ENCODE measurements around the gene ZBED5.
"Not testable (repeated sequence)": the region's sequence is repeated elsewhere in the genome, so short reads cannot be mapped to it uniquely, and the experiment has no call there.

Gene ZBED5

GRCh38 chr11:10844796-10845195, 13.1 kb downstream of the ZBED5 start:
- H3K27ac ChIP-seq (ENCODE audit: low read depth, low read length) = no peak overlapping the region
- H3K36me3 ChIP-seq (ENCODE audit: control insufficient read depth in 1 of 2, insufficient read depth in 2 of 2, low read length in 2 of 2) = no peaks in the 10 kb centered on the region
- H3K9ac ChIP-seq (ENCODE audit: low read depth in 1 of 2, low read length in 2 of 2) = no peak overlapping the region

GRCh38 chr11:10844356-10844755, 13.5 kb downstream of the ZBED5 start:
- H3K27ac ChIP-seq (ENCODE audit: low read depth, low read length) = no peak overlapping the region
- H3K4me3 ChIP-seq (ENCODE audit: low read depth in 1 of 2, low read length in 2 of 2) = no peak overlapping the region
- no peak overlapping the region for H3K9ac ChIP-seq (ENCODE audit: low read depth in 1 of 2, low read length in 2 of 2)
- H3K36me3 ChIP-seq (ENCODE audit: control insufficient read depth in 1 of 2, insufficient read depth in 2 of 2, low read length in 2 of 2) = no peaks in the 10 kb centered on the region
- no peaks in the 10 kb centered on the region for H3K9me3 ChIP-seq (ENCODE audit: control insufficient read depth in 1 of 2, low read length in 2 of 2)
- peaks cover 6 to 15% of the 10 kb centered on the region in 2 donors for H3K4me1 ChIP-seq (ENCODE audit: control insufficient read depth in 1 of 2, insufficient read depth in 2 of 2, low read length in 2 of 2)
- no peaks in the 10 kb centered on the region for H3K27me3 ChIP-seq (ENCODE audit: control insufficient read depth in 1 of 2, insufficient read depth in 2 of 2, low read length in 2 of 2)

More at GRCh38 chr11:10844796-10845195, 13.1 kb downstream of the ZBED5 start:
- Histone ChIP-seq H3K27me3 (ENCODE audit: control insufficient read depth in 1 of 2, insufficient read depth in 2 of 2, low read length in 2 of 2) (no peaks in the 10 kb centered on the region), H3K4me1 (ENCODE audit: control insufficient read depth in 1 of 2, insufficient read depth in 2 of 2, low read length in 2 of 2) (peaks cover 6 to 15% of the 10 kb centered on the region in 2 donors), H3K4me3 (ENCODE audit: low read depth in 1 of 2, low read length in 2 of 2) (no peak overlapping the region), H3K9me3 (ENCODE audit: control insufficient read depth in 1 of 2, low read length in 2 of 2) (no peaks in the 10 kb centered on the region)

GRCh38 chr11:10838881-10839280, 19.0 kb downstream of the ZBED5 start:
- no peaks in the 10 kb centered on the region for H3K9me3 ChIP-seq (ENCODE audit: control insufficient read depth in 1 of 2, low read length in 2 of 2)
- H3K36me3 ChIP-seq (ENCODE audit: control insufficient read depth in 1 of 2, insufficient read depth in 2 of 2, low read length in 2 of 2) = no peaks in the 10 kb centered on the region
- no peak overlapping the region for H3K27ac ChIP-seq (ENCODE audit: low read depth, low read length)
- peaks cover 4 to 6% of the 10 kb centered on the region in 2 donors for H3K4me1 ChIP-seq (ENCODE audit: control insufficient read depth in 1 of 2, insufficient read depth in 2 of 2, low read length in 2 of 2)
- H3K27me3 ChIP-seq (ENCODE audit: control insufficient read depth in 1 of 2, insufficient read depth in 2 of 2, low read length in 2 of 2) = no peaks in the 10 kb centered on the region
- no peak overlapping the region for H3K4me3 ChIP-seq (ENCODE audit: low read depth in 1 of 2, low read length in 2 of 2)
- H3K9ac ChIP-seq (ENCODE audit: low read depth in 1 of 2, low read length in 2 of 2) = no peak overlapping the region

- no peak overlapping the region for H3K9ac ChIP-seq (ENCODE audit: low read depth in 1 of 2, low read length in 2 of 2)
- no peaks in the 10 kb centered on the region for H3K27me3 ChIP-seq (ENCODE audit: control insufficient read depth in 1 of 2, insufficient read depth in 2 of 2, low read length in 2 of 2)
- no peaks in the 10 kb centered on the region for H3K9me3 ChIP-seq (ENCODE audit: control insufficient read depth in 1 of 2, low read length in 2 of 2)
- no peaks in the 10 kb centered on the region for H3K36me3 ChIP-seq (ENCODE audit: control insufficient read depth in 1 of 2, insufficient read depth in 2 of 2, low read length in 2 of 2)
- no peak overlapping the region for H3K27ac ChIP-seq (ENCODE audit: low read depth, low read length)
- peaks cover 2 to 6% of the 10 kb centered on the region in 2 donors for H3K4me1 ChIP-seq (ENCODE audit: control insufficient read depth in 1 of 2, insufficient read depth in 2 of 2, low read length in 2 of 2)
- no peak overlapping the region for H3K4me3 ChIP-seq (ENCODE audit: low read depth in 1 of 2, low read length in 2 of 2)
These were observed 19.8 kb downstream of the ZBED5 start for GRCh38 chr11:10838083-10838482.

GRCh38 chr11:10836884-10837283, 21.0 kb downstream of the ZBED5 start:
- not testable (repeated sequence) for H3K4me3 ChIP-seq (ENCODE audit: low read depth in 1 of 2, low read length in 2 of 2); H3K9me3 ChIP-seq (ENCODE audit: control insufficient read depth in 1 of 2, low read length in 2 of 2); H3K4me1 ChIP-seq (ENCODE audit: control insufficient read depth in 1 of 2, insufficient read depth in 2 of 2, low read length in 2 of 2); H3K27ac ChIP-seq (ENCODE audit: low read depth, low read length); H3K9ac ChIP-seq (ENCODE audit: low read depth in 1 of 2, low read length in 2 of 2); H3K27me3 ChIP-seq (ENCODE audit: control insufficient read depth in 1 of 2, insufficient read depth in 2 of 2, low read length in 2 of 2); H3K36me3 ChIP-seq (ENCODE audit: control insufficient read depth in 1 of 2, insufficient read depth in 2 of 2, low read length in 2 of 2)

GRCh38 chr11:10829139-10829538, 28.7 kb downstream of the ZBED5 start:
- H3K27ac ChIP-seq (ENCODE audit: low read depth, low read length) = no peak overlapping the region
- H3K9me3 ChIP-seq (ENCODE audit: control insufficient read depth in 1 of 2, low read length in 2 of 2) = no peaks in the 10 kb centered on the region
- no peaks in the 10 kb centered on the region for H3K36me3 ChIP-seq (ENCODE audit: control insufficient read depth in 1 of 2, insufficient read depth in 2 of 2, low read length in 2 of 2)
- no peaks in the 10 kb centered on the region for H3K27me3 ChIP-seq (ENCODE audit: control insufficient read depth in 1 of 2, insufficient read depth in 2 of 2, low read length in 2 of 2)
- no peak overlapping the region for H3K4me3 ChIP-seq (ENCODE audit: low read depth in 1 of 2, low read length in 2 of 2)
- H3K9ac ChIP-seq (ENCODE audit: low read depth in 1 of 2, low read length in 2 of 2) = no peak overlapping the region
- peaks cover 3 to 5% of the 10 kb centered on the region in 2 donors for H3K4me1 ChIP-seq (ENCODE audit: control insufficient read depth in 1 of 2, insufficient read depth in 2 of 2, low read length in 2 of 2)

DNA sequence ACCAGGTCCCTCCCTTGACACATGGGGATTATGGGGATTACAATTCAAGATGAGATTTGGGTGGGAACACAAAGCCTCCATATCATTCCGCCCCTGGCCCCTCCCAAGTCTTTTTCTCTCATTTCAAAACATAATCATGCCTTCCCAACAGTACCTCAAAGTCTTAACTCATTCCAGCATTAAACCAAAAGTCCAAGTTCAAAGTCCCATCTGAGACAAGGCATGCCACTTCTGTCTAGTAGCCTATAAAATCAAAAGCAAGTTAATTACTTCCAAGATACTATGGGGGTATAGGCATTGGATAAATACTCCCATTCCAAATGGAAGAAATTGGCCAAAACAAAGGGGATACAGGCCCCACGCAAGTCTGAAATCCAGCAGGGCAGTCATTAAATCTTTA, 29.5 kb downstream of the ZBED5 start:
- Histone ChIP-seq H3K9ac (ENCODE audit: low read depth in 1 of 2, low read length in 2 of 2) (no peak overlapping the region), H3K4me3 (ENCODE audit: low read depth in 1 of 2, low read length in 2 of 2) (no peak overlapping the region), H3K4me1 (ENCODE audit: control insufficient read depth in 1 of 2, insufficient read depth in 2 of 2, low read length in 2 of 2) (peaks cover 5 to 10% of the 10 kb centered on the region in 2 donors), H3K9me3 (ENCODE audit: control insufficient read depth in 1 of 2, low read length in 2 of 2) (no peaks in the 10 kb centered on the region), H3K36me3 (ENCODE audit: control insufficient read depth in 1 of 2, insufficient read depth in 2 of 2, low read length in 2 of 2) (no peaks in the 10 kb centered on the region), H3K27me3 (ENCODE audit: control insufficient read depth in 1 of 2, insufficient read depth in 2 of 2, low read length in 2 of 2) (no peaks in the 10 kb centered on the region), H3K27ac (ENCODE audit: low read depth, low read length) (no peak overlapping the region)

- H3K9ac ChIP-seq (ENCODE audit: low read depth in 1 of 2, low read length in 2 of 2) = no peak overlapping the region
- H3K36me3 ChIP-seq (ENCODE audit: control insufficient read depth in 1 of 2, insufficient read depth in 2 of 2, low read length in 2 of 2) = no peaks in the 10 kb centered on the region
- H3K27ac ChIP-seq (ENCODE audit: low read depth, low read length) = no peak overlapping the region
- peaks cover 11 to 16% of the 10 kb centered on the region in 2 donors for H3K4me1 ChIP-seq (ENCODE audit: control insufficient read depth in 1 of 2, insufficient read depth in 2 of 2, low read length in 2 of 2)
- no peak overlapping the region for H3K4me3 ChIP-seq (ENCODE audit: low read depth in 1 of 2, low read length in 2 of 2)
- H3K9me3 ChIP-seq (ENCODE audit: control insufficient read depth in 1 of 2, low read length in 2 of 2) = no peaks in the 10 kb centered on the region
- no peaks in the 10 kb centered on the region for H3K27me3 ChIP-seq (ENCODE audit: control insufficient read depth in 1 of 2, insufficient read depth in 2 of 2, low read length in 2 of 2)
These were observed 33.0 kb downstream of the ZBED5 start for GRCh38 chr11:10824888-10825287.

DNA sequence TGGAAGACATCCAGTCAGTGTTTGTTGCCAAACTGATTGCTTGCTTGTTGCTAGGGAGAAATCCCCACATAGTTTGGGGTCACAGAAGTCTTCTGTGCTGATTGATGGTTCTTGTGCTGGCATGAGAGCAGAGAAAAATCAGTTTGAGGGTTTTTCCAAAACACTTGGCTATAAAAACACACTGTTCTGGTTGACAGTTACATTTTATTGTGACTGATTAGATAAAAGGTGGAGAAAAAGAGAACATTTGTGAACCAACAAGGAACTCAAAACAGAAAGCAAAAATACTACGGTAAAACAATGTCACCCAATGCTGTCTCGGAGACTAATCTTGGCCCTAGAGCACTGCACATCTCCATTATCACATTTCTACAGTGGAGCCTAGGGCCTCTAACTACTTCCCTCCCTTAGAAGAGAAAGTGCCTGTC, 34.7 kb downstream of the ZBED5 start:
- peak overlapping the region; percentile 8 to 46 for H3K4me3 ChIP-seq (ENCODE audit: low read depth in 1 of 2, low read length in 2 of 2)

DNA sequence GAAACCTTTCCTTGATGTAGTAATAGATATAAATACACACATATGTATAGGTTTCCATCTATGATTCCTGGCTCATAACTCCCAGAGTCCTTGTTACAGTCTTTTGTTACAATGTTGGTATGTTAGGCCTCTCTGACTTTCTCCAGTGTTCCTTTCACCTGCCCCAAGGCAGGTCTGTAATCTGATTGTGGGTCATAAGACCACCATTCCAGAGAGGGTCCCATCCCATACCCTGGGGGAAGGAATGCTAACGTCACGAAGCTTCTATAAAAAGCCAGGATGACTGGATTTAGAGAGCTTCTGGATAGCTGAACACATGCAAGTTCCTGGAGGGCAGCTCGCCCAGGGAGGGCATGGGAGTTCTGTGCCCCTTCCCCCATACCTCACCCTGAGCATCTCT, 35.4 kb downstream of the ZBED5 start:
- not testable (repeated sequence) for H3K9me3 ChIP-seq (ENCODE audit: control insufficient read depth in 1 of 2, low read length in 2 of 2); H3K27ac ChIP-seq (ENCODE audit: low read depth, low read length); H3K36me3 ChIP-seq (ENCODE audit: control insufficient read depth in 1 of 2, insufficient read depth in 2 of 2, low read length in 2 of 2); H3K4me3 ChIP-seq (ENCODE audit: low read depth in 1 of 2, low read length in 2 of 2); H3K9ac ChIP-seq (ENCODE audit: low read depth in 1 of 2, low read length in 2 of 2); H3K27me3 ChIP-seq (ENCODE audit: control insufficient read depth in 1 of 2, insufficient read depth in 2 of 2, low read length in 2 of 2)
- peaks cover 6 to 17% of the 10 kb centered on the region in 2 donors for H3K4me1 ChIP-seq (ENCODE audit: control insufficient read depth in 1 of 2, insufficient read depth in 2 of 2, low read length in 2 of 2)

More for the DNA sequence above, 34.7 kb downstream of the ZBED5 start:
- Histone ChIP-seq H3K27me3 (ENCODE audit: control insufficient read depth in 1 of 2, insufficient read depth in 2 of 2, low read length in 2 of 2) (no peaks in the 10 kb centered on the region), H3K36me3 (ENCODE audit: control insufficient read depth in 1 of 2, insufficient read depth in 2 of 2, low read length in 2 of 2) (no peaks in the 10 kb centered on the region), H3K4me1 (ENCODE audit: control insufficient read depth in 1 of 2, insufficient read depth in 2 of 2, low read length in 2 of 2) (peaks cover 6 to 17% of the 10 kb centered on the region in 2 donors), H3K27ac (ENCODE audit: low read depth, low read length) (no peak overlapping the region), H3K9ac (ENCODE audit: low read depth in 1 of 2, low read length in 2 of 2) (no peak overlapping the region), H3K9me3 (ENCODE audit: control insufficient read depth in 1 of 2, low read length in 2 of 2) (no peaks in the 10 kb centered on the region)

GRCh38 chr11:10818594-10818993, 39.3 kb downstream of the ZBED5 start:
- no peak overlapping the region for H3K27ac ChIP-seq (ENCODE audit: low read depth, low read length)
- no peak overlapping the region for H3K4me3 ChIP-seq (ENCODE audit: low read depth in 1 of 2, low read length in 2 of 2)
- H3K4me1 ChIP-seq (ENCODE audit: control insufficient read depth in 1 of 2, insufficient read depth in 2 of 2, low read length in 2 of 2) = peaks cover 6 to 12% of the 10 kb centered on the region in 2 donors

More at GRCh38 chr11:10818594-10818993, 39.3 kb downstream of the ZBED5 start:
- no peaks in the 10 kb centered on the region for H3K36me3 ChIP-seq (ENCODE audit: control insufficient read depth in 1 of 2, insufficient read depth in 2 of 2, low read length in 2 of 2)
- no peaks in the 10 kb centered on the region for H3K9me3 ChIP-seq (ENCODE audit: control insufficient read depth in 1 of 2, low read length in 2 of 2)
- H3K27me3 ChIP-seq (ENCODE audit: control insufficient read depth in 1 of 2, insufficient read depth in 2 of 2, low read length in 2 of 2) = no peaks in the 10 kb centered on the region
- no peak overlapping the region for H3K9ac ChIP-seq (ENCODE audit: low read depth in 1 of 2, low read length in 2 of 2)
